HUES64 (cell line): ENCODE data around the gene EML5.

Experiments used
- H3K27ac ChIP-seq: 2 replicates; pipeline ENCODE4 v1.7.0; 2013; ENCODE audit warnings: low read depth, low read length, inconsistent platforms
- H3K27me3 ChIP-seq: 2 replicates; pipeline ENCODE4 v1.6.1; 2013; ENCODE audit warnings: mild to moderate bottlenecking, low read length; ENCODE audit not compliant: insufficient read depth
- H3K36me3 ChIP-seq: 2 replicates; pipeline ENCODE4 v1.6.1; 2013; ENCODE audit warnings: mild to moderate bottlenecking, low read length; ENCODE audit not compliant: insufficient read depth
- H3K4me1 ChIP-seq: 2 replicates; pipeline ENCODE4 v1.6.1; 2013; ENCODE audit warnings: mild to moderate bottlenecking, low read length, moderate library complexity; ENCODE audit not compliant: insufficient read depth
- H3K4me3 ChIP-seq: 2 replicates; pipeline ENCODE4 v1.5.1; 2013; ENCODE audit warnings: mild to moderate bottlenecking, low read length, moderate library complexity
- H3K9ac ChIP-seq: 2 replicates; pipeline ENCODE4 v1.6.1; 2013; ENCODE audit warnings: mild to moderate bottlenecking, low read depth, low read length
- H3K9me3 ChIP-seq: 2 replicates; pipeline ENCODE4 v1.6.1; 2013; ENCODE audit warnings: low read depth, low read length; ENCODE audit not compliant: insufficient read depth
- WGBS: fragments of 150-250, 120-280 bp; methylation state at CpG from one replicate; pipeline ENCODE4 v1.1.7; 2013; ENCODE audit warnings: missing lambda C conversion rate; 5-methylcytosine and 5-hydroxymethylcytosine counted together

The EML5 gene

DNA sequence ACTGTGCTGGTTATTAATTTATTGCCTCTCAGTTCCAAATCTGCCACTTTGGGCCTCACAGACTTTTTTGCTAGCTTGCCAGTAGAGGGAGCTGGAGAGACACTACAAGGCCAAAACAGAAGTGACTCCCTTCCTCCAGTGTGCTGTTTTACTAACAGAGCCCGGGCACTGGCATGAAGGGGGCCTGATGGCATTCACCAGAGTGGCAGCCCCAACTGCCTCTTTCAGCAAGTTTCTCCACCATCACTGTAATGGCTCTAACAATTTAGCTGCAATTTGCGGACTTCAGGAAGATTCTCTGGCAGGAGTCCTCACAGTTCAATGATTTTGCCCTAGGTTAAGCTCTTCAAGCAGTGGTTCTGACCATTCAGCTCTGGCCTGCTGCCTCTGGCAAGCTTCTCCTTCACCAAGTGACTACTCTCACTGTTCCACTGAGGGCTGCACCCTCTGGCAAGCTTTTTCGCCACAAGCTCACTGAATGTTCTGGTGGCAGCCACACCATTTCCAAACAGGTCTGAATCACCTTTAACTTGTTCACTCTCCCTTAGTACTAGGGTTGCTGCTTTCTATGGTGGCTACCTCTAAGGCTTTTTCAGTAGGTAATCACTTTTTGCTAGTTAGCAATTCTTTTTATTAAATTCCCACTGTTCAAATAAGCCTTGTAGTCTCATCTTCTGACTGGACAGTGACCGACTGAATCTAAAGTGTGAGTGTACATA, 125.0 kb downstream of the EML5 start:
- 65% methylated on average over 4 of the region's 4 CpGs for WGBS
- no peak overlapping the region for H3K4me3 ChIP-seq

DNA sequence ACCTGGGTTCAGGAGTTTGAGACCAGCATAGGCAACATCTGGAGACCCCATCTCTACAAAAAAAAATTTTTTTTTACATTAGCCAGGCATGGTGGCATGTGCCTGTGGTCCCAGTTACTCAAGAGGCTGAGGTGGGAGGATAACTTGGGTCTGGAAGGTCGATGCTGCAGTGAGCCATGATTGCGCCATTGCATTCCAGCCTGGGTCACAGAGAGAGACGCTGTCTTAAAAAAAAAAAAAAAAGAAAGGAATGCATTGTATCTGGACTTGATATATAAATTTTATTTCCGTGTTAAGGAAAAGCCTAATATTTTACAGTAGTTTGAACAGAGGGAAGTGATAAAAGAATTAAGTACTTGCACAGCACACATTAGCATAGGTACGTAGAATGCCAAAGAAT, 132.7 kb downstream of the EML5 start:
- Histone ChIP-seq H3K27me3 (no peaks in the 10 kb centered on the region), H3K36me3 (no peaks in the 10 kb centered on the region), H3K9me3 (no peaks in the 10 kb centered on the region), H3K9ac (no peak overlapping the region), H3K4me3 (no peak overlapping the region), H3K4me1 (no peaks in the 10 kb centered on the region), H3K27ac (no peak overlapping the region)
- 94% methylated on average over 5 of the region's 5 CpGs for WGBS

More for the DNA sequence above, 125.0 kb downstream of the EML5 start:
- Histone ChIP-seq H3K9ac (no peak overlapping the region), H3K27me3 (0 out of 2 replicates have a peak, but pooled peaks cover 2% of the 10 kb centered on the region), H3K4me1 (no peaks in the 10 kb centered on the region), H3K27ac (no peak overlapping the region), H3K9me3 (no peaks in the 10 kb centered on the region), H3K36me3 (no peaks in the 10 kb centered on the region)

GRCh38 chr14:88639221-88639620, 153.5 kb downstream of the EML5 start:
- WGBS = 88% methylated on average over 1 of the region's 1 CpG
- Histone ChIP-seq H3K9ac (no peak overlapping the region), H3K27me3 (no peaks in the 10 kb centered on the region), H3K36me3 (no peaks in the 10 kb centered on the region), H3K9me3 (no peaks in the 10 kb centered on the region), H3K4me1 (no peaks in the 10 kb centered on the region), H3K27ac (no peak overlapping the region), H3K4me3 (no peak overlapping the region)

GRCh38 chr14:88632512-88632911, 160.2 kb downstream of the EML5 start:
- Histone ChIP-seq H3K9me3 (no peaks in the 10 kb centered on the region), H3K9ac (no peak overlapping the region), H3K27ac (no peak overlapping the region), H3K27me3 (no peaks in the 10 kb centered on the region), H3K4me3 (no peak overlapping the region), H3K4me1 (no peaks in the 10 kb centered on the region), H3K36me3 (no peaks in the 10 kb centered on the region)
- WGBS = 90% methylated on average over 2 of the region's 2 CpGs

DNA sequence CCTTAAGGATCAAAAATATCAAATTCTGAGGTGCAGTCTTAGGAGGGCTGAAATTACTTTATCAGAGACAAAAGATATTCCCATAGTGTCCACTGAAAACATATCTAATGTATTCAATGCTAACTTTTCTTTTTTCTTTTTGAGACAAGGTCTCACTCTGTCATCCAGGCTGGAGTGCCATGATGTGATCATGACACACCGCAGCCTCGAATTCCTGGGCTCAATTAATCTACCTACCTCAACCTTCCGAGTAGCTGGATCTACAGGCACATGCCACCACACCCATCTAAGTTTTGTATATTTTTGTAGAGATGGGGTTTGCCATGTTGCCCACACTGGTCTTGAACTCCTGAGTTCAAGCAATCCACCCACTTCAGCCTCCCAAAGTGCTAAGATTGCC, 161.7 kb downstream of the EML5 start:
- H3K27me3 ChIP-seq = no peaks in the 10 kb centered on the region
- WGBS = 75% methylated on average over 2 of the region's 3 CpGs
- no peaks in the 10 kb centered on the region for H3K4me1 ChIP-seq
- no peaks in the 10 kb centered on the region for H3K36me3 ChIP-seq
- H3K9me3 ChIP-seq = no peaks in the 10 kb centered on the region
- no peak overlapping the region for H3K27ac ChIP-seq
- H3K9ac ChIP-seq = no peak overlapping the region
- H3K4me3 ChIP-seq = no peak overlapping the region

DNA sequence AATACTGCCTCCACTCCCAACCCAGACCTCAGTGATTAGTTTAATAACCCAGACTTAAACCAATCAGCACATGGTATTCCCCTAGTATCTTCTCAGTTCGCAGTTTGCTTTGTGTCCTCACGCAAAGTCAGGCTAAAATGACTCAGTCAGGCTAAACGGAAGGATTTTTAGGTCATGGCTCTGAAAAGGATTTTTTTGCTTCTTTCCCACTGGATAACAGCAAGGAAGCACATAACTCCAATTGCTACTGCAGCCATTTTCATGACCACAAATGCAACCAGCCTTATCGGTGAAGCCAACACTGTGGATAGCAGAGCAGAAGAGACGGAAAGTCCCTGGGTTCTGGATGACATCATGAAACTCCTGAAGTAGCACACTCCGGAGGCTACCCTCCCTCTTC, 162.2 kb downstream of the EML5 start:
- Histone ChIP-seq H3K4me3 (no peak overlapping the region), H3K27ac (no peak overlapping the region)
- 78% methylated on average over 6 of the region's 6 CpGs for WGBS

DNA sequence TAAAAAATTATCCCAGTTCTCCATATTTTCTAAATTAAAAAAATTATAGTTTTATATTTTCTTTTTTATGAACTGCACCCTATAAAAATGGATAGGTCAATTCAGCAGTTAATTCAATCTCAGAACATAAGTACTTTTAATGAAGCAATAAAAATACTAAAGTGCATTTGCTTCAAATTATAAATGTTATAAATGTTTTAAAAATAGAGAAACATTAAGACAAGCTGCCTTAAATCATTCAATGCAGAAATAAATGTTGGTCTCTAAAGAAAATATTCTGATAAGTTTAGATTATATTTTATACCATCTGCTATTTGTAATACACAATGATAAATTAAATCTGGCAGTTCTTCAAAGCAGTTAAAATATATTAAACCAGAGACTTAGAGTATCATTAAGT, 164.3 kb downstream of the EML5 start:
- Histone ChIP-seq H3K4me3 (no peak overlapping the region), H3K4me1 (no peaks in the 10 kb centered on the region), H3K36me3 (no peaks in the 10 kb centered on the region), H3K9me3 (no peaks in the 10 kb centered on the region), H3K27ac (no peak overlapping the region), H3K27me3 (no peaks in the 10 kb centered on the region), H3K9ac (no peak overlapping the region)

More for the DNA sequence above, 162.2 kb downstream of the EML5 start:
- H3K27me3 ChIP-seq = no peaks in the 10 kb centered on the region
- H3K9me3 ChIP-seq = no peaks in the 10 kb centered on the region
- H3K9ac ChIP-seq = no peak overlapping the region
- H3K4me1 ChIP-seq = no peaks in the 10 kb centered on the region
- H3K36me3 ChIP-seq = no peaks in the 10 kb centered on the region

- no peak overlapping the region for H3K27ac ChIP-seq
- H3K36me3 ChIP-seq = no peaks in the 10 kb centered on the region
- H3K27me3 ChIP-seq = no peaks in the 10 kb centered on the region
- H3K4me3 ChIP-seq = no peak overlapping the region
- no peaks in the 10 kb centered on the region for H3K4me1 ChIP-seq
- no peaks in the 10 kb centered on the region for H3K9me3 ChIP-seq
- no peak overlapping the region for H3K9ac ChIP-seq
Observed at GRCh38 chr14:88628033-88628432, 164.7 kb downstream of the EML5 start.

GRCh38 chr14:88625671-88626070, 167.1 kb downstream of the EML5 start:
- H3K9ac ChIP-seq = no peak overlapping the region
- no peaks in the 10 kb centered on the region for H3K9me3 ChIP-seq
- H3K36me3 ChIP-seq = no peaks in the 10 kb centered on the region
- H3K27me3 ChIP-seq = no peaks in the 10 kb centered on the region
- 90% methylated on average over 3 of the region's 3 CpGs for WGBS
- no peak overlapping the region for H3K27ac ChIP-seq
- no peak overlapping the region for H3K4me3 ChIP-seq
- H3K4me1 ChIP-seq = no peaks in the 10 kb centered on the region

DNA sequence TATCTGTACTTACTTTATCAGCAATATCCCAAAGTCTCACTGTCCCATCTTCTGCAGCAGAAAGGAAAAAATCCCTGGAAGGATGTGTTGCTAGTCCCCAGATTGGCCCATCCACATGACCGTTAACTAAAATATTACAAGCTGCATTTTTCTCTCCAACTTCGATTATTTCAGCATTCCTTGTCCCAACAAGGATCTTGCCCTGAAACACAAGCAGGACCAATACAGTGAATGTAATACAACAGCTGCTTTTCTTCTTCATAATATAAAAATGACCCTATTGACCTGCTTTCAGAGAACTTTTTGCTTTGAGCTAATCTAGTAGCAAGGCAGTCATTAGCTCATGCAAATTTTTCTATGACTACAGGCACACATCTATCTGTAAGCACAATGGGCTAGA, 171.7 kb downstream of the EML5 start:
- H3K27me3 ChIP-seq = no peaks in the 10 kb centered on the region
- H3K4me1 ChIP-seq = peaks cover 12% of the 10 kb centered on the region
- H3K9ac ChIP-seq = no peak overlapping the region
- 89% methylated on average over 2 of the region's 2 CpGs for WGBS
- no peaks in the 10 kb centered on the region for H3K9me3 ChIP-seq
- no peak overlapping the region for H3K27ac ChIP-seq
- no peak overlapping the region for H3K4me3 ChIP-seq
- peaks cover 2% of the 10 kb centered on the region; the same call in 1 of the 2 replicates for H3K36me3 ChIP-seq

DNA sequence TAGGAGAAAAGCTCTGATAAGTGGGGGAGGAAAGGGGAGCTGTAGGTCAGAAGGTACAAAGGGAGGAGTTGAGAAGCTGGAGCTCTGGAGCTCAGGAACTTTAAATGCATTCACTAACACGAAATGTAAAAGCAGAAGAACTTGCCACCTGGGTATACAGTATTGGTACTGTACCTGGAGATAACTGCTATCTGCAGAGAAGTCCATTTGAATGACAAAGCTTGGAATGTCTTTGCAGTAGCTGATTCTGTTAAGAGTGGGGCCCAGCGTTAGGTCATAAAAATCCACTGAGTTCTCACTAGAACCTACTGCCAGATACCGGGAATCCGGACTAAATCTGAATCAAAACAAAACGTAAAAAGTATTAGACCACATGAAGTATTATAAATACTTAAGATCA, 174.3 kb downstream of the EML5 start:
- no peaks in the 10 kb centered on the region for H3K27me3 ChIP-seq
- H3K36me3 ChIP-seq = peaks cover 13% of the 10 kb centered on the region
- no peaks in the 10 kb centered on the region for H3K9me3 ChIP-seq
- peaks cover 12% of the 10 kb centered on the region for H3K4me1 ChIP-seq
- 0 out of 2 replicates have a peak overlapping the region, but pooled peaks have one; percentile 12 for H3K4me3 ChIP-seq
- H3K27ac ChIP-seq = peak overlapping the region; percentile 51
- WGBS = 64% methylated on average over 5 of the region's 5 CpGs
- no peak overlapping the region for H3K9ac ChIP-seq

GRCh38 chr14:88617479-88617878, 175.3 kb downstream of the EML5 start:
- Histone ChIP-seq H3K36me3 (peaks cover 23% of the 10 kb centered on the region), H3K9me3 (no peaks in the 10 kb centered on the region), H3K27ac (no peak overlapping the region), H3K4me3 (no peak overlapping the region), H3K27me3 (no peaks in the 10 kb centered on the region), H3K4me1 (peaks cover 12% of the 10 kb centered on the region), H3K9ac (no peak overlapping the region)
- 88% methylated on average over 1 of the region's 1 CpG for WGBS
